HG02763 (cell line): ENCODE data around the gene DOCK9.

ENCODE experiments used
- ATAC-seq: cut with Tn5 transposase; IDR thresholded peaks from one replicate; pipeline ENCODE4 v1.9.1; 2021; ENCODE audit warnings: mild to moderate bottlenecking, moderate library complexity; ENCODE audit not compliant: unreplicated experiment

Gene DOCK9

GRCh38 chr13:98954313-98954712 lies 23.6 kb downstream of the DOCK9 start:
- no peak for ATAC-seq

DNA sequence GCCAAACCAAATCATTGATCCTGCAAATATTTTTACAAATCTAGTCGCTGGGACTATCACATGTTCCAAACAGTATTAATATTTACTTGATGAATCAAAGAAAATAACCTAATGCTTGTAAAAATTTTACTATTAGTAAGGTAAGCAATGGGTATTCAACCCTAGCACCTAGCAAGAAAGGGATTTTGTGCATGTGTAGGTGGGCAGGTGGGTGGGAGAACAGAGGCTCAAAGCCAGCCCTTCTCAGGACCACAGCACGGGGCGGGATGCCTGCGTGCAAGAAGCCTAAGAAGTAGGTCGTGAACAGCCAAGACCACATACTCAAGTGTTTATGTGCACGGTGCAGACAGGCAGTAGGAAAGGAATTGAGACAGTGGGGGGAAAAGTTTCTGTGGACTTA lies 26.6 kb downstream of the DOCK9 start:
- ATAC-seq: no peak

DNA sequence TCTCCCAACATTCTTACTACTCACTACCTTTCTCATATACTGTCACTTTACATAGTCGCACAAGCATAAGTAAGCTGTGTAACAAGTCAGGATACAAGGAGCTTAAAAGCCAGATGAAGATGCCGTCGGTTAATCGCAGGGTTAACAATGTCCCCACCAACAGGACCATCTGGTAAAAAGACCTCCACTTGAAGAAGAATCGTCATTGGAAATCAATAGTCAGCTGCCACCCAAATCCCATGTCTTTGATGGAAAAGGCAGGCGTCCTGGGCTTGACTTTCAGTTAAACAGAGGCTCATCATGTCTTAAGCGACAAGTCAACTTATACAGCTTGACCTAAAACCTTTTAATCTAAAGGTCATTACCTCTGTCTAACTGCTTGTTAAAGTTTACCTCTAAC lies 27.2 kb downstream of the DOCK9 start:
- no peak for ATAC-seq

DNA sequence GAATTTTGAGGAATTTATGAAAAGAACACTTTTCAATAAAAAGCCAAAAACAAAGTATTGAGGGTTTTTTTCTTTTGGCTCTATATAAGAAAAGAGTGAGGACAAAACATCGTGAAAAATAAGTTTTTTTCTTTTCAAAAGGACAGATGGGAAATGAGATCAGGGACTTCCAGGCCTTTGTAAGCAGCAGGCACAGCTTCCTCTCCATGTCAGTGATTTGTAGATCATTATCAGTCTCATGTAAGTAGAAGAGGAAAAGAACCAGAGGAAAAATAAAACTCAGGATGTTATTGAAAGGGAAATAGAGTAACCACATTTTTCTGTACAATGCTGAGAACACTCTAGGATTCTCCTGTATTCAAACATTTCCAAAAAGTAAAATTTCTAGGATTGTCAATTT lies 29.9 kb downstream of the DOCK9 start:
- no peak for ATAC-seq

GRCh38 chr13:98945863-98946605 lies 31.8 kb downstream of the DOCK9 start:
- ATAC-seq: no peak

DNA sequence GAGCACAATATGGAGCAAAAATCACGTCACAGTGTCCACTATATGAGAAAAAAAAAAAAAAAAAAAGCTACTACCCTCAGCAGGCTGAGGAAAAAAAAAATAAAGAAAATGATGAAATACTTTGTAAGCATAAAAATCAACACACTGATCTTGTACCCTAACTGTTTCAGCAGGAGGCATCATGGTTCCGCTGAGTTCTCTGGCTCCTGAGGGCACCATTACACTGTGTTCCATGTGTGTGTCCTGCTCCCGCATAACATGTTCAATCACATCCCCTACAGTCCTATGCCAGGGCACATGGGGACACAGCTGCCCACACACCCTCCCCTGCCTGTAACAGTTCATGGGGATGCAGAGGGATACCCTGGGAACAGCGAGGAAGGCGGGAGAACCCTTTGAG lies 33.5 kb downstream of the DOCK9 start:
- ATAC-seq: no peak

GRCh38 chr13:98942997-98943396 lies 34.9 kb downstream of the DOCK9 start:
- no peak for ATAC-seq

GRCh38 chr13:98942485-98942884 lies 35.4 kb downstream of the DOCK9 start:
- ATAC-seq: no peak

- no peak for ATAC-seq
Measured at GRCh38 chr13:98941536-98941935, 36.3 kb downstream of the DOCK9 start.

- ATAC-seq: no peak
Measured at GRCh38 chr13:98941126-98941525, 36.7 kb downstream of the DOCK9 start.

GRCh38 chr13:98940325-98941001 lies 37.4 kb downstream of the DOCK9 start:
- no peak for ATAC-seq

DNA sequence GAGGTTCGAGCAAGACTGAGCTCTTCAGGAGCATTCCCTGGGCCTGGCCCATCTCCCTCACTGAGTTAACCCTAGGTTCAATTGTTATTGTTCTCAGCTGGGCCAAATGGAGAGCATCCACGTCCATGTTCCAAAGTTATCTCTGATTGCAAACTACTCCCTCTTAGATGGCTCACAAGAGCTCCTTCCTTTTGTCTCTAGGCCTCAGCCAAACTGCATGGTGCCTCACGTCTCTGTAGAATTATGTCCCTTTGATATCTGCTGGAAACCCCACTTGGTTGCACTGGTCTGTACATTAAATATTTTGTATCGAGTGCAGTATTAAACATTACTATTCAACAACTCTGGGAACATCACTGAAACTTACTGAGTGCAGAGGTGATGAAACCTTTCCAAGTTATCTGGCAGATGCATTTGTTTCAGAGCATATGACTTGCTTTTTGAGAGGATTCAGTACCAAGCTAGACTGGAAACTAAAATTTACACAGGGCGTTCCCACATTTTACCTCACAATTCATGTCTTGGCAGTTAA lies 38.1 kb downstream of the DOCK9 start:
- ATAC-seq: no peak

DNA sequence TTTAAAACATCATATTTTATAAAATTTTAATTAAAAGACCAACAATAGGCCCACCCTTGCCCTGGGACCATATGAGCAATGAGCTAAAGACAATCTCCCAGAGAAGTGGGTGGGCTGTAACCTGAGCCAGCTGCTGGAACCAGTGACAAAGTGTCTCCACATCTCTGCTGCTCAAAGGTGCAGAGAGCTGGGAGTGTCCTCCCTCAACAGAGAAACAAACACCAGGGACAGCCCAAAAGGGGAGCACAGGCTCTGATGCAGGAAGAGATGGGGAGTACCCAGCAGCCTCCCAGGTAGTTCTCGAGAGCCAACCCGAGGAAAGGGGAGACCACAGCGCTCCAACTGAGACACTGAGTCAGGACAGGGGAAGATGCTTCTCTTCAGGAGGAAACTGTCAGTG lies 39.1 kb downstream of the DOCK9 start:
- ATAC-seq: no peak

GRCh38 chr13:98937911-98938381 lies 39.9 kb downstream of the DOCK9 start:
- ATAC-seq: no peak

GRCh38 chr13:98934243-98934642 lies 43.6 kb downstream of the DOCK9 start:
- ATAC-seq: no peak

DNA sequence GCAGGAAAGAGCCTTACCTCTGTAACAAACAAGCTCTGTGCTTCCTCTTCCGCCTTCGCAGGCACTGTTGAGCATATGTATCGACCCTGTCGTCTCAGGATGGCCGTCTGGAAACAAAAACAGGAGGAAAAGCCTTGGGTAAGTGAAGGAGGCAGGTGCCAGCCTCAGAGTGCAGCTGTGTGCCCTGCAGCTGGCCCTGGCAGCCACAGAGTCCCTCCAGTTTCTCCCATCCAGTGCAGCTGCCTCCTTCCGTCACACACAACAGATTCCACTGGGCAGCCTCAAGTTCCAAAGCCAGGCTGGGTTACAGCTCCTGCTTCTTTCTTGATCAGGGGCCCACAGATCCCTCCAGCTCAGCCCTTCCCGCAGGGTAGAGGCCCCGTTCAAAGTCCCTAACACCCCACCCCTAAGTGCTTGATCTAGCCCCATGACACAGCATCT lies 47.7 kb downstream of the DOCK9 start:
- ATAC-seq: no peak

GRCh38 chr13:98927951-98928927 lies 49.6 kb downstream of the DOCK9 start:
- ATAC-seq: no peak

- no peak for ATAC-seq
Measured at GRCh38 chr13:98925949-98926348, 51.9 kb downstream of the DOCK9 start.

DNA sequence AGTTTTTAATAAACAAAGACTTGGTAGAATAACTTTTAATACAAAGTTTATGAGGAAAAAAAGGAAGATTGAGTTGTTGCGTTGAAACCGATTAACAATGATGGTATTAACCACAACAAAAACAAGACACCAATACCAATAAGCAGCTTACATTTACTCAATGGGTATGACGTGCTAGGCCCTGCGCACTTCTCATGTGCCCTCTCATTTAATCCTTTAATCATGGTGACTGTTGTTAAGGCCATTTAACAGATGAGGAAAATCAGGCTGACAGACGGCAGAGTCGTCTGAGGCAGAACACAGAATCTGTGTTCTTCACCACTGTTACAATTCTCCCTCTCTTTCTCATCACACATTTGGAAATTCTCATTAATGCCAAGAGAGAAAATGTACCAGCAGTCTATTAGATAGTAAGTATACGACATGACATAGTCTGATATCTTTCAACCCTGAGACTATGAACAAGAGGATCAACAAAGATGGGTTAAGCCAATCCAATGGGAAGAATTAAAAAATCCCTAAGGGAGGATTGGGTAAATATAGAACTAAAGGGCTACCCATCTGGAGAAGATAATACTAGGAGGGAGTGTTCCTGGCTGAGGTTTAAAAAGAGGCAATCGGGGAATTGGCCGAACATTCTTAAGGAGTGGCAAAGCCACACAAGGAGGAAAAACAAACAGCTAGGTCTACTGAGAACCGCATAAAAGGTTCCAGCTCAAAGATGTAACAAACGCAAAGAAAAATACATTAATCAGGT lies 54.0 kb downstream of the DOCK9 start:
- ATAC-seq: no peak

- no peak for ATAC-seq
Measured at GRCh38 chr13:98922306-98922705, 55.6 kb downstream of the DOCK9 start.
